ENCODE data around the gene CACNG6. TPM values are rescaled to one million over a fixed set of nuclear protein-coding genes. Genes with fewer than 3 reads are reported as not detected.
"Not testable (repeated sequence)": the region's sequence is repeated elsewhere in the genome, so short reads cannot be mapped to it uniquely, and the experiment has no call there.

The CACNG6 gene
- total RNA-seq, 1 experiment from 2014 or later = not detected

GRCh38 chr19:54024660-54025059, 33.2 kb downstream of the CACNG6 start:
- DNase-seq (ENCODE audit: low read depth) = no peak
- in situ Hi-C loops (cut with HindIII; ENCODE audit: low pct_unique_long_range_greater_than_20kb, low sequenced_read_pairs) = no loop called here

- in situ Hi-C loops (cut with HindIII; ENCODE audit: low pct_unique_long_range_greater_than_20kb, low sequenced_read_pairs) = no loop called here
These were observed 35.2 kb downstream of the CACNG6 start for GRCh38 chr19:54026656-54027055.

GRCh38 chr19:54029301-54029700, 37.9 kb downstream of the CACNG6 start:
- in situ Hi-C loops (cut with HindIII; ENCODE audit: low pct_unique_long_range_greater_than_20kb, low sequenced_read_pairs) = no loop called here
- DNase-seq (ENCODE audit: low read depth) = no peak

More at GRCh38 chr19:54026656-54027055, 35.2 kb downstream of the CACNG6 start:
- no peak for DNase-seq (ENCODE audit: low read depth)

- DNase-seq (ENCODE audit: low read depth) = peak; percentile 37
- in situ Hi-C loops (cut with HindIII; ENCODE audit: low pct_unique_long_range_greater_than_20kb, low sequenced_read_pairs) = no loop called here
These were observed 38.6 kb downstream of the CACNG6 start for GRCh38 chr19:54029930-54030490.

GRCh38 chr19:54030895-54031586, 39.6 kb downstream of the CACNG6 start:
- in situ Hi-C loops (cut with HindIII; ENCODE audit: low pct_unique_long_range_greater_than_20kb, low sequenced_read_pairs) = no loop called here
- DNase-seq (ENCODE audit: low read depth) = no peak

- DNase-seq (ENCODE audit: low read depth) = peak; percentile 15
- in situ Hi-C loops (cut with HindIII; ENCODE audit: low pct_unique_long_range_greater_than_20kb, low sequenced_read_pairs) = no loop called here
These were observed 44.1 kb downstream of the CACNG6 start for GRCh38 chr19:54035215-54036178.

GRCh38 chr19:54036542-54036941, 45.1 kb downstream of the CACNG6 start:
- DNase-seq (ENCODE audit: low read depth); in situ Hi-C loops (cut with HindIII; ENCODE audit: low pct_unique_long_range_greater_than_20kb, low sequenced_read_pairs): not testable (repeated sequence)

- no peak for DNase-seq (ENCODE audit: low read depth)
- in situ Hi-C loops (cut with HindIII; ENCODE audit: low pct_unique_long_range_greater_than_20kb, low sequenced_read_pairs) = no loop called here
These were observed 48.6 kb downstream of the CACNG6 start for GRCh38 chr19:54040003-54040402.

- DNase-seq (ENCODE audit: low read depth) = peak; percentile 16
- in situ Hi-C loops (cut with HindIII; ENCODE audit: low pct_unique_long_range_greater_than_20kb, low sequenced_read_pairs) = no loop called here
These were observed 50.7 kb downstream of the CACNG6 start for GRCh38 chr19:54041969-54042606.

- in situ Hi-C loops (cut with HindIII; ENCODE audit: low pct_unique_long_range_greater_than_20kb, low sequenced_read_pairs) = no loop called here
- no peak for DNase-seq (ENCODE audit: low read depth)
These were observed 51.6 kb downstream of the CACNG6 start for GRCh38 chr19:54042989-54043388.

- in situ Hi-C loops (cut with HindIII; ENCODE audit: low pct_unique_long_range_greater_than_20kb, low sequenced_read_pairs) = no loop called here
- no peak for DNase-seq (ENCODE audit: low read depth)
These were observed 54.3 kb downstream of the CACNG6 start for GRCh38 chr19:54045771-54046170.

- DNase-seq (ENCODE audit: low read depth) = no peak
- in situ Hi-C loops (cut with HindIII; ENCODE audit: low pct_unique_long_range_greater_than_20kb, low sequenced_read_pairs) = no loop called here
These were observed 56.2 kb downstream of the CACNG6 start for GRCh38 chr19:54047616-54048015.

Other genes starting within 250 kb of the CACNG6 start
- not detected in 2 replicates for gene NLRP12, start 167.3 kb upstream of the CACNG6 start, total RNA-seq (2014; rRNA removed; shearing (Covaris generic); ENCODE audit: low replicate concordance)
- 17.3 and 19.2 TPM in 2 replicates for gene MYADM, start 123.8 kb upstream of the CACNG6 start, total RNA-seq (2014; rRNA removed; shearing (Covaris generic); ENCODE audit: low replicate concordance)
- 0.10 TPM in 1 of 2 replicates, not detected in the other for gene PRKCG, start 109.4 kb upstream of the CACNG6 start, total RNA-seq (2014; rRNA removed; shearing (Covaris generic); ENCODE audit: low replicate concordance)
- gene CACNG7, start 82.4 kb upstream of the CACNG6 start, total RNA-seq (2014; rRNA removed; shearing (Covaris generic); ENCODE audit: low replicate concordance) = not detected in 2 replicates
- not detected in 2 replicates for gene CACNG8, start 28.7 kb upstream of the CACNG6 start, total RNA-seq (2014; rRNA removed; shearing (Covaris generic); ENCODE audit: low replicate concordance)
- gene VSTM1, start 72.3 kb downstream of the CACNG6 start, total RNA-seq (2014; rRNA removed; shearing (Covaris generic); ENCODE audit: low replicate concordance) = 6.0 TPM in 1 of 2 replicates, not detected in the other
- gene TARM1, start 89.7 kb downstream of the CACNG6 start, total RNA-seq (2014; rRNA removed; shearing (Covaris generic); ENCODE audit: low replicate concordance) = not detected in 2 replicates
- gene OSCAR, start 109.2 kb downstream of the CACNG6 start, total RNA-seq (2014; rRNA removed; shearing (Covaris generic); ENCODE audit: low replicate concordance) = not detected in 2 replicates
- 27.2 and 50.8 TPM in 2 replicates for gene NDUFA3, start 111.2 kb downstream of the CACNG6 start, total RNA-seq (2014; rRNA removed; shearing (Covaris generic); ENCODE audit: low replicate concordance)
- 19.9 and 30.5 TPM in 2 replicates for gene TFPT, start 124.0 kb downstream of the CACNG6 start, total RNA-seq (2014; rRNA removed; shearing (Covaris generic); ENCODE audit: low replicate concordance)
- gene PRPF31, start 124.1 kb downstream of the CACNG6 start, total RNA-seq (2014; rRNA removed; shearing (Covaris generic); ENCODE audit: low replicate concordance) = 109 and 128 TPM in 2 replicates
- 3.3 and 18.4 TPM in 2 replicates for gene CNOT3, start 146.1 kb downstream of the CACNG6 start, total RNA-seq (2014; rRNA removed; shearing (Covaris generic); ENCODE audit: low replicate concordance)
- gene LENG1, start 168.1 kb downstream of the CACNG6 start, total RNA-seq (2014; rRNA removed; shearing (Covaris generic); ENCODE audit: low replicate concordance) = 9.3 and 16.9 TPM in 2 replicates
- not detected in 2 replicates for gene TMC4, start 181.5 kb downstream of the CACNG6 start, total RNA-seq (2014; rRNA removed; shearing (Covaris generic); ENCODE audit: low replicate concordance)
- gene MBOAT7, start 197.9 kb downstream of the CACNG6 start, total RNA-seq (2014; rRNA removed; shearing (Covaris generic); ENCODE audit: low replicate concordance) = 40.1 and 108 TPM in 2 replicates
- gene TSEN34, start 199.7 kb downstream of the CACNG6 start, total RNA-seq (2014; rRNA removed; shearing (Covaris generic); ENCODE audit: low replicate concordance) = 214 and 219 TPM in 2 replicates
- 2,272 and 2,379 TPM in 2 replicates for gene RPS9, start 209.2 kb downstream of the CACNG6 start, total RNA-seq (2014; rRNA removed; shearing (Covaris generic); ENCODE audit: low replicate concordance)
- gene LILRB3, start 231.4 kb downstream of the CACNG6 start, total RNA-seq (2014; rRNA removed; shearing (Covaris generic); ENCODE audit: low replicate concordance) = not detected in 2 replicates